ENCODE data around the gene SLC19A1.

- TF ChIP-seq CTCF (conservative IDR thresholded peaks at IDR 0.05 in 1 of 2, IDR thresholded peaks at IDR 0.05 in 1 of 2; ENCODE audit: low read depth in 1 of 2, low read length in 2 of 2) (no peak), EZH2 (IDR thresholded peaks at IDR 0.05; ENCODE audit: low read length, missing control alignments) (no peak)
Observed at GRCh38 chr21:45504021-45504515, 38.2 kb downstream of the SLC19A1 start.
